Spleen (tissue), 11 donors: ENCODE data around the gene TAS2R5. TPM values are rescaled to one million over a fixed set of nuclear protein-coding genes. Genes with fewer than 3 reads are reported as not detected.
A peak's percentile ranks its signal among the peaks of the same experiment; 100 is the strongest.
"Not testable (repeated sequence)": the region's sequence is repeated elsewhere in the genome, so short reads cannot be mapped to it uniquely, and the experiment has no call there.

Source experiments
- DNase-seq: peaks from one replicate; pipeline ENCODE4 v3.0.0-alpha.2; 2020
- H3K27ac ChIP-seq, 8 donors: fragments of 200-600 bp; sonication (generic) in 7 of 8; 1 replicate in 4 of 8; 2 replicates in 4 of 8; pipeline versions ENCODE4 v1.5.0 to v1.8.0; 2016 to 2021; ENCODE audit warnings: inconsistent platforms in 4 of 8, mild to moderate bottlenecking in 4 of 8, moderate library complexity in 1 of 8
- H3K27me3 ChIP-seq, 7 donors: fragments of 200-600 bp; sonication (generic) in 6 of 7; replicated peaks in 1 of 7; 1 replicate in 4 of 7; 2 replicates in 3 of 7; pipeline versions ENCODE4 v1.5.0 to v1.8.0; 2016 to 2021; ENCODE audit warnings: inconsistent platforms in 3 of 7, mild to moderate bottlenecking in 1 of 7
- H3K36me3 ChIP-seq, 6 donors: fragments of 200-600 bp; sonication (generic) in 5 of 6; 1 replicate in 4 of 6; 2 replicates in 2 of 6; pipeline versions ENCODE4 v1.5.0 to v1.8.0; 2016 to 2021; ENCODE audit warnings: inconsistent platforms in 2 of 6
- H3K4me1 ChIP-seq, 6 donors: fragments of 200-600 bp; sonication (generic) in 5 of 6; 1 replicate in 3 of 6; 2 replicates in 3 of 6; pipeline versions ENCODE4 v1.5.0 to v1.8.0; 2016 to 2021; ENCODE audit warnings: inconsistent platforms in 3 of 6
- H3K4me3 ChIP-seq, 8 donors: fragments of 200-600 bp; sonication (generic) in 7 of 8; 1 replicate in 4 of 8; 2 replicates in 4 of 8; pipeline versions ENCODE4 v1.5.0 to v1.8.0; 2016 to 2021; ENCODE audit warnings: inconsistent platforms in 4 of 8, mild to moderate bottlenecking in 4 of 8, moderate library complexity in 2 of 8
- H3K9me3 ChIP-seq, 8 donors: fragments of 200-600 bp; sonication (generic) in 7 of 8; 1 replicate in 4 of 8; 2 replicates in 4 of 8; pipeline versions ENCODE4 v1.5.0 to v1.8.0; 2016 to 2021; ENCODE audit warnings: inconsistent platforms in 4 of 8
- POLR2A ChIP-seq, 3 donors: fragments of 450-650 bp; IDR thresholded peaks; one replicate each; pipeline ENCODE4 v1.5.1; 2017; ENCODE audit warnings: antibody characterized with exemption in 3 of 3, mild to moderate bottlenecking in 1 of 3
- POLR2AphosphoS5 ChIP-seq, 3 donors: sonication (generic); formaldehyde crosslinking; IDR thresholded peaks; one replicate each; pipeline ENCODE4 v1.5.1; 2017; ENCODE audit warnings: antibody characterized with exemption in 3 of 3
- WGBS, 5 donors: extraction: QIAGEN DNeasy Blood & Tissue Kit in 3 of 5; methylation state at CpG; one replicate each; pipeline versions ENCODE4 v1.1.5 to v1.1.7; 2013 to 2018; 5-methylcytosine and 5-hydroxymethylcytosine counted together
- intact Hi-C: fragments of 100-400 bp; cut with DNase I; formaldehyde crosslinking; loops from one replicate; pipeline ENCODE4 v1.15.0; 2023; ENCODE audit warnings: low total_unique reads
- polyA plus RNA-seq, 3 donors: library from polyadenylated mRNA; stranded (reverse); fragments of 200-250 nt; gene quantifications; one replicate each; pipeline ENCODE4 v1.2.1, GENCODE V29; 2013
- total RNA-seq, 7 donors: library from RNA; depleted of rRNA in 3 of 7; stranded (reverse); fragments of >200 nt in 3 of 7; fragmentation: NEBNext Ultra II Directional in 4 of 7; extraction: Animal tissue kit (Norgen Biotek cat#: 25700) in 4 of 7; gene quantifications; one replicate each; pipeline versions ENCODE4 v1.1.0 to v1.2.1, GENCODE V29; 2016 to 2021
- TF ChIP-seq, protein P1 (sequence below), 11 experiments: fragments of 200-600 bp in 7 of 11; fragments of 450-650 bp in 4 of 11; sonication (generic) in 4 of 11; IDR thresholded peaks in 8 of 11; conservative IDR thresholded peaks in 3 of 11; 1 replicate in 7 of 11; 2 replicates in 4 of 11; pipeline versions ENCODE4 v1.4.0 to v1.8.0; 2016 to 2021; ENCODE audit warnings: antibody characterized with exemption in 11 of 11, inconsistent platforms in 4 of 11, mild to moderate bottlenecking in 1 of 11
- donor health status: healthy with polysubstance abuse.
- donor health status: DM: no; HTN: no; CAD: no; lungs with moderate emphysema.
- donor health status: DM: no; HTN: no; CAD: no.
- donor health status: Bipolar disorder and iron deficiency.
- donor health status: healthy.
- donor health status: DM: no; HTN: no; CAD: no.
- donor health status: DM: yes; HTN: yes; CAD: no.

The TAS2R5 gene
- total and polyA plus RNA-seq, 10 donors: 0.58 to 5.7 (median 2.1) TPM

DNA sequence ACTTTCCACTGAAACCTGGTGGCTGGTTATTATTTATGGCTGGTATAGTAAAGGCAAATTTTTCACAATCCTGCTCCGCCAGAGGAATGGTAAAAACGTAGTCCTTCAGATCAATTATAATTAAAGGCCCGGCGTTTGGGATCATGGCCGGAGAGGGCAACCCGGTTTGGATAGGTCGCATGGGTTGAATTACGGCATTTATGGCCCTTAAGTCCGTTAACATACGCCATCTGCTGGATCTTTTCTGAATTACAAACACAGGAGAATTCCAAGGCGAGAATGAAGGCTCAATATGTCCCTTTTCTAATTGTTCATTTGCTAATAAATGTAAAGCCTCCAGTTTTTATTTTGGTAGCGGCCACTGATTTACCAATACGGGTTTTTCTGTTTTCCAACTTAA lies 37.4 kb upstream of the TAS2R5 start:
- Histone ChIP-seq H3K27me3 (no peaks in the 10 kb centered on the region), H3K36me3 (peaks cover 41 to 100% (median 81%) of the 10 kb centered on the region in 6 donors), H3K4me1 (no peaks in the 10 kb centered on the region), H3K9me3 (peaks cover 11 to 42% (median 37%) of the 10 kb centered on the region in 8 donors), H3K4me3 (no peak overlapping the region), H3K27ac (no peak overlapping the region)
- TF ChIP-seq POLR2A (IDR thresholded peaks at IDR 0.05) (no peak), POLR2AphosphoS5 (IDR thresholded peaks at IDR 0.05) (no peak)
- TF ChIP-seq, protein P1, sequence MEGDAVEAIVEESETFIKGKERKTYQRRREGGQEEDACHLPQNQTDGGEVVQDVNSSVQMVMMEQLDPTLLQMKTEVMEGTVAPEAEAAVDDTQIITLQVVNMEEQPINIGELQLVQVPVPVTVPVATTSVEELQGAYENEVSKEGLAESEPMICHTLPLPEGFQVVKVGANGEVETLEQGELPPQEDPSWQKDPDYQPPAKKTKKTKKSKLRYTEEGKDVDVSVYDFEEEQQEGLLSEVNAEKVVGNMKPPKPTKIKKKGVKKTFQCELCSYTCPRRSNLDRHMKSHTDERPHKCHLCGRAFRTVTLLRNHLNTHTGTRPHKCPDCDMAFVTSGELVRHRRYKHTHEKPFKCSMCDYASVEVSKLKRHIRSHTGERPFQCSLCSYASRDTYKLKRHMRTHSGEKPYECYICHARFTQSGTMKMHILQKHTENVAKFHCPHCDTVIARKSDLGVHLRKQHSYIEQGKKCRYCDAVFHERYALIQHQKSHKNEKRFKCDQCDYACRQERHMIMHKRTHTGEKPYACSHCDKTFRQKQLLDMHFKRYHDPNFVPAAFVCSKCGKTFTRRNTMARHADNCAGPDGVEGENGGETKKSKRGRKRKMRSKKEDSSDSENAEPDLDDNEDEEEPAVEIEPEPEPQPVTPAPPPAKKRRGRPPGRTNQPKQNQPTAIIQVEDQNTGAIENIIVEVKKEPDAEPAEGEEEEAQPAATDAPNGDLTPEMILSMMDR (IDR thresholded peaks at IDR 0.05 in 8 of 11, conservative IDR thresholded peaks at IDR 0.05 in 3 of 11): peak in 2 of 11 experiments; percentile 13 to 25
- intact Hi-C loops: no loop called here
- 97 to 99% (median 98%) methylated on average over 13 of the region's 13 CpGs for WGBS, 5 donors
- no peak for DNase-seq

DNA sequence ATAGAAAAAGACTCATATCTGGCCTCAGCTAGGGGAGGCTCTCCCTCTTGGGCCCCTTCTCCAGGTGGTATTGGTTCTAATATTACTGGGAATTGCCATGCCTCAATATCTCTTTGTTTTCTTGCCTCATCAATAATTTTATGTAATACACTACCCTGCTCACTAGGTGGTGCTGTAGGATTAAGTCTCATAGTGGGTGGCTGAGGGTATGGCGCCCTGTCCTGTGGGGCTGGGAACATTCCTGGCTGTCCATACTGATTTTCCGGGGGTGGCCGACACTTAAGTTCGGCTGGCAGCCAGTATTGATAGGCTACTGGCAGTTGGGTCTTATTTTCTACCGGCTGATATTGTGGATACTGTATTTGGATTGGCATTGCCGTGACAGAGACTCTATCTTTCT lies 35.1 kb upstream of the TAS2R5 start:
- peaks cover 31 to 100% (median 74%) of the 10 kb centered on the region in 6 donors for H3K36me3 ChIP-seq
- intact Hi-C loops: no loop called here
- DNase-seq: no peak

DNA sequence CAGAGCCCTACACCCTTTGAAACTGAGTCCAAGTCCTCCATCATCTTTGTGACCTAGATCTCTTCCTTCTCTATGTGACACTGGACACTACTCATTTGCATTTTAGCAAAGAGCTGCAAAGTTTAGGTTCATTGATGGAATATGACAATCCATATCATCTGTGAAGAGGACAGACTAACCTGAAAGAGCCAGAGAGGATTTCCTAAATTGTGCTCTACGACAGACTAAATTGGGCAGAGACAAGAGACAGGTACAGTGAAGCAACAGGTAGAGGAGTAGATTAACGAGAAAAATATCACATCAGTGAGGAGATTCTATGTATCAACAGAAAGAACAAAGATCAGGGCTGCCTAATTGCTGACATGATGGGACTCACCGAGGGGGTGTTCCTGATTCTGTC lies 26.2 kb upstream of the TAS2R5 start, which contains the start of gene TAS2R3:
TSS of gene TAS2R3 (plus strand) at position 301 of the 400 bp plus-strand sequence. CDS start at position 363, 62 bp downstream.
- no peak for DNase-seq
- no peak within 1 kb of the TSS for H3K4me3 ChIP-seq
- no peaks in the 10 kb centered on the region for H3K4me1 ChIP-seq
- H3K36me3 ChIP-seq: peaks cover 0 to 79% (median 43%) of the 10 kb centered on the region in 6 donors
- WGBS, 5 donors: 85 to 98% (median 96%) methylated on average over 3 of the region's 3 CpGs
- TF ChIP-seq POLR2A (IDR thresholded peaks at IDR 0.05) (no peak), POLR2AphosphoS5 (IDR thresholded peaks at IDR 0.05) (no peak)
- TF ChIP-seq, protein P1 (IDR thresholded peaks at IDR 0.05 in 8 of 11, conservative IDR thresholded peaks at IDR 0.05 in 3 of 11): no peak
- no peak within 1 kb of the TSS for H3K27ac ChIP-seq
- intact Hi-C loops: no loop called here
- no peaks in the 10 kb centered on the region for H3K9me3 ChIP-seq
- no peaks in the 10 kb centered on the region for H3K27me3 ChIP-seq

More for the DNA sequence above, 35.1 kb upstream of the TAS2R5 start:
- no peak overlapping the region for H3K4me3 ChIP-seq
- H3K27ac ChIP-seq: no peak overlapping the region
- no peaks in the 10 kb centered on the region for H3K4me1 ChIP-seq
- no peak for TF ChIP-seq POLR2AphosphoS5 (IDR thresholded peaks at IDR 0.05)
- TF ChIP-seq, protein P1 (IDR thresholded peaks at IDR 0.05 in 8 of 11, conservative IDR thresholded peaks at IDR 0.05 in 3 of 11): peak in 4 of 11 experiments; percentile 22 to 47 (median 27)
- H3K27me3 ChIP-seq: no peaks in the 10 kb centered on the region
- WGBS, 5 donors: 80 to 98% (median 91%) methylated on average over 6 of the region's 6 CpGs
- peaks cover 11 to 35% (median 34%) of the 10 kb centered on the region in 8 donors for H3K9me3 ChIP-seq

DNA sequence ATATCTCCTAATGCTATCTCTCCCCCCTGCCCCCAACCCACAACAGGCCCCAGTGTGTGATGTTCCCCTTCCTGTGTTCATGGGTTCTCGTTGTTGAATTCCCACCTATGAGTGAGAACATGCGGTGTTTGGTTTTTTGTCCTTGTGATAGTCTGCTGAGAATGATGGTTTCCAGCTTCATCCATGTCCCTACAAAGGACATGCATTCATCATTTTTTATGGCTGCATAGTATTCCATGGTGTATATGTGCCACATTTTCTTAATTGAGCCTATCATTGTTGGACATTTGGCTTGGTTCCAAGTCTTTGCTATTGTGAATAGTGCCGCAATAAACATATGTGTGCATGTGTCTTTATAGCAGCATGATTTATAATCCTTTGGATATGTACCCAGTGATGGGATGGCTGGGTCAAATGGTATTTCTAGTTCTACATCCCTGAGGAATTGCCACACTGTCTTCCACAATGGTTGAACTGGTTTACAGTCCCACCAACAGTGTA lies 19.9 kb upstream of the TAS2R5 start:
- WGBS, 5 donors: 91 to 100% (median 98%) methylated on average over 3 of the region's 3 CpGs
- H3K27me3 ChIP-seq, DNase-seq, H3K4me1 ChIP-seq, H3K4me3 ChIP-seq, intact Hi-C loops, H3K27ac ChIP-seq: not testable (repeated sequence)
- peaks cover 0 to 11% (median 4%) of the 10 kb centered on the region in 8 donors for H3K9me3 ChIP-seq
- peaks cover 0 to 25% (median 5%) of the 10 kb centered on the region in 6 donors for H3K36me3 ChIP-seq
